Measurements from ENCODE around the gene GRK1.

The GRK1 gene

DNA sequence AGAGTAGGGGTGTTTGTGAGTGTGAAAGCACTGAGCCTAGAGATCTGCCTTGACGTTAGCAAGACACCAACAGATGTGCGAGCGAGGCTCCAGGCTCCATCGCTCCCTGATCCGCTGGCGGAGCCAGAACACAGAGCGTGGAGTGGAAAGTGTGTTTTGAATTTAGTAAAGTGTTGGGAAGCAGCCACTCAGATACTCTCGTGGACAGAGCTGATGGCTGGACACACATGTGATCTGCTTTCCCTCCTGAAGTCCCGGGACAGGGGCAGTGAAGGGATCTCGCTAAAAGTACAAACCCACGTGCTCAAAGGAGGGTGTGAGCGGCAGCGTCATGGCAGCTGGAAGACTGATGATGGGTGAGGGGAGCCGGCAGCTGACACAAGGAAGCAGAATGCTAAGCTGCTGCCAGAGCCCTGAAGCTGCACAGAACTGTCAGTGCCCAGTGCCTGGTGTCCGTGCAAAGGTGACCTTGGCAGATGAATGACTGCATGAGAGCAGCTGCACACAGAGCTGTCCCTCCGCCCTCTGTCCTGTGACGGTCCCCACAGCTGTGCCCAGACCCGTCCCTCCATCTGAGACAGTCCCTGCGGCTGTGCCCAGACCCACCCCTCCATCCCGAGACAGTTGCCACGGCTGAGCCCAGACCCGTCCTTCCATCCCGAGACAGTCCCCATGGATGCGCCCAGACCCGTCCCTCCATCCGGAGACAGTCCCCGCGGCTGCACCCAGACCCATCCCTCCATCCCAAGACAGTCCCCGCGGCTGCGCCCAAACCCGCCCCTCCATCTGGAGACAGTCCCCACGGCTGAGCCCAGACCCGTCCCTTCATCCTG is 62.4 kb downstream of the GRK1 start:
- DNase-seq (ENCODE audit: low spot score), result no peak

DNA sequence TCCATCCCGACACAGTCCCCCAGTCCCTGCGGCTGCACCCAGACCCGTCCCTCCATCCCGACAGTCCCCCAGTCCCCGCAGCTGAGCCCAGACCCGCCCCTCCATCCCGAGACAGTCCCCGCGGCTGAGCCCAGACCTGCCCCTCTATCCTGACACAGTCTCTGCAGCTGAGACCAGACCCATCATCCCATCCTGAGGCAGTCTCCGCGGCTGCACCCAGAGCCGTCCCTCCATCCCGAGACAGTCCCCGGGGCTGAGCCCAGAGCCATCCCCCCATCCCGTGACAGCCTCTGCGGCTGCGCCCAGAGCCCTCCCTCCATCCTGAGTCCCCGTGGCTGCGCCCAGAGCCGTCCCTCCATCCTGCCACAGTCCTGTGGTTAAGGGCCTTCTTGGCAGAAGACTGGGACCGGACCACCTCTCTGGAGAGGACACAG is 63.3 kb downstream of the GRK1 start:
- no peak for DNase-seq (ENCODE audit: low spot score)

GRCh38 chr13:113730831-113731191 is 63.8 kb downstream of the GRK1 start:
- no peak for DNase-seq (ENCODE audit: low spot score)

GRCh38 chr13:113731192-113732175 is 64.5 kb downstream of the GRK1 start:
- DNase-seq (ENCODE audit: low spot score), result no peak

- no peak for DNase-seq (ENCODE audit: low spot score)
Measured at GRCh38 chr13:113732176-113732960, 65.3 kb downstream of the GRK1 start.

GRCh38 chr13:113732961-113733950 is 66.2 kb downstream of the GRK1 start:
- no peak for DNase-seq (ENCODE audit: low spot score)

- no peak for DNase-seq (ENCODE audit: low spot score)
Measured at GRCh38 chr13:113734099-113734825, 67.2 kb downstream of the GRK1 start.

GRCh38 chr13:113734826-113735125 is 67.8 kb downstream of the GRK1 start:
- DNase-seq (ENCODE audit: low spot score), result no peak

- DNase-seq (ENCODE audit: low spot score), result no peak
Measured at GRCh38 chr13:113735194-113735593, 68.2 kb downstream of the GRK1 start.

GRCh38 chr13:113735750-113736149 is 68.7 kb downstream of the GRK1 start:
- DNase-seq (ENCODE audit: low spot score), result no peak

DNA sequence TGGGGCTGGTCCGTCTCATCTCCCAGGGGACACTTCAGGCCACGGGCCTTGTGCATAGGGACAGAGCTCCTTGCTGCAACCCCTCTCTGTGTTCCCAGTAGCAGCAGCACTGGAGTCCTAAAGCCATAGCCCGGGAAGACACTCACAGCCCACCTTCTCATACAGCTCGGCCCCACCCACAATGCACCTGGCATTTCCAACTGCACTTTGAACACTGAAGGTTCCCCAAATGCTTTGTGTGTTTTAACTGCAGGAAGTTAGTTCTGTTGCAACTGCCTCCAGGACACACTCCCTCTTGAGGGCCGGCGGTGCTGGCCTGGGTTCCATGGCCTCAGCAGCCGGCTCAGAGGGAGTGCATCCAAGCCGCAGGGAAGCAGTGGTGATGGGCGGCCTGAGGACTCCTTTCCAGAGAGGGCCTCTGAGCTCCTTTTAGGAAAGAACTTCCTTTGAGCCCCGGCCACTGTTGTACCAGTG is 69.3 kb downstream of the GRK1 start:
- DNase-seq (ENCODE audit: low spot score), result no peak

DNA sequence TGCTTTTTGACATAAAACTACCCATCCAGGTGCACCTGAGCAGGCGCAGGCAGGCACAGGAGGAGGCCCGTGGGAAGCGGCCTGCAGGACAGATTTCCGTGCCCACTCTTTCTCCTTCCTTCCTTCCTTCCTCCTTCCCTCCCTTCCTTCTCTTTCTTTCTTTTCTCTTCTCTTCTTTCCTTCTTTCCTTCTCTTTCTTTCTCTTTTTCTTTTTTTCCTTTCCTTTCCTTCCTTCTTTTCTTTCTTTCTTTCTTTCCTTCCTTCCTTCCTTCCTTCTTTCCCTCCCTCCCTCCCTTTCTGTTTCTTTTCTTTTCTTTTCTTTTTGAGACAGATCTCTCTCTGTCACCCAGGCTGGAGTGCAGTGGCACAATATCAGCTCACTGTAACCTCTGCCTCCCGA is 70.8 kb downstream of the GRK1 start:
- no peak for DNase-seq (ENCODE audit: low spot score)

- DNase-seq (ENCODE audit: low spot score), result no peak
Measured at GRCh38 chr13:113739527-113740285, 72.7 kb downstream of the GRK1 start.

DNA sequence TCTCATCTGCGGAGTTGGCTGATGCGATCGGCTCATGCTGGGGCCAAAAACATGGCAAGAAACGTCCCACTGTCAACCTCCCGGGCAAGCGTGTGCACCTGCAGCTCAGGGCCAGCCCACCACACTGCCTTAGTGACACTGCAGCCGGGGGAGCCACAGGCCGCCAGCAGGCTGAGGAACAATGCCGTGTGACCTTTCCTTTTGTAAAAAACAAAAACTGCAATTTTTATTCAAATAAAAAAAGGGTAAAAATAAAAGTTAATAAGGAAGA is 73.2 kb downstream of the GRK1 start:
- DNase-seq (ENCODE audit: low spot score), result no peak

GRCh38 chr13:113740661-113741060 is 73.6 kb downstream of the GRK1 start:
- no peak for DNase-seq (ENCODE audit: low spot score)

DNA sequence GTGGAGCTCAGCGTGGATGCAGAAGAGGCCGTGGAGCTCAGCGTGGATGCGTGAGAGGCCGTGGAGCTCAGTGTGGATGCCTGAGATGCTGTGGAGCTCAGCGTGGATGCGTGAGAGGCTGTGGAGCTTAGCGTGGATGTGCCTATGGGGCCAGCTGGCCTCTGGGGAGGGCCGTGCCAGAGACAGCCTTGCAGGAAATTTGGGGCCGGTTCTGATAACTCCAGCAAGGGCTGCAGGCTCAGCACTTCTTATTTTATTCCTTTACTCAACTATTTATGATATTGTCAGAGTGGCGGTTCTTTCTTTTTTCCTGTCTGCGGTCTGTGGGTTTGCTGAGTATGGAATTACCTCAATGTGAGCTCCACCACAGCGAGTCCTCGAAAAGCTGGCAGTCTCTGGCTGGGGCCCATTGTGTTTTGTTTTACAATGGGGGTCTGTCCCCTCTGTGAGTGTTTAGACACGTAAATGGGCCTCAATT is 74.2 kb downstream of the GRK1 start:
- no peak for DNase-seq (ENCODE audit: low spot score)

DNA sequence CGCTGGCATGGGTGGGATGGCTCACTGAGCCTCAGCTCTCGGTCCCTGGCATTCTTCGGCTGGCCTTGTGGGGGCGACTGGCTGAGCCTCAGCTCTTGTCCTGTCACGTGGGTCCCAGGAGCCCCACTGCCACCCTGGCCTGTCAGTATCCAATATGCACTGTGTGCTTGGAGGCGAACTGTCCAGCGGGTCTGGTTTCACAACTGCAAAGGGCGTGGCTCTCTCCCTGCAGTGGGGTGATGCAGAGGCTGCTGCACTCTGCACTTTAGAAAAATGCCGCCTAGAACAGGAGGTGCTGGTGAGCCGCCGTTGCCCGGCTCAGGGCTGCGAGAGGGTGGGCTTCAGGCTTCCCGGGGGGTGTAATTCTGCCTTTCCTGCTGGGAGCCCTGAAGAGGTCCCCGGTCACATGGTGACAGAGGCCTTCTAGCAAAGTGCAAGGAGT is 75.0 kb downstream of the GRK1 start:
- DNase-seq (ENCODE audit: low spot score), result peak; percentile 94

- DNase-seq (ENCODE audit: low spot score), result no peak
Measured at GRCh38 chr13:113742445-113743120, 75.6 kb downstream of the GRK1 start.
